GM19463 (cell line): ENCODE results near the gene RASGRP2.
A peak's percentile ranks its signal among the peaks of the same experiment; 100 is the strongest.

Source experiments
- ATAC-seq: cut with Tn5 transposase; IDR thresholded peaks from one replicate; pipeline ENCODE4 v1.9.1; 2021; ENCODE audit warnings: mild to moderate bottlenecking, moderate library complexity; ENCODE audit not compliant: unreplicated experiment

The RASGRP2 gene

DNA sequence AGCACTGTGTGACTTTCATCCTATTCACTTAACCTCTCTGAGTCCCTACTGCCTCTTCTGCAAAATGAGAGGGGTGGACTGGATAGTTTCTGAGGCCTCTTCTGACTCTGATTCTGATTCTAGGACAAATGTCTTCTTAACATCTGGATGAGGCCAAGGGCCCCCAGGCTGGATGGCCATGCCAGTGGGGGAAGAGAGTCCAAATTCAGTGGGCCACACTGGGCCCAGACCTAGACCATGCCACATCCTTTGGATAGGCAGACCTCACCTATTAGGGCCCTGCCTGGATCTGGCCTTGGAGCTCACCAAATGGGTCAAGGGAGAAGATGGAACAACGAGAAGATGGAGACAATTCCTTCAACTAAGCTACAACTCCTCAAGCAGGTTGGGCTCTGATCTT is 45.5 kb downstream of the RASGRP2 start:
- ATAC-seq, result no peak

DNA sequence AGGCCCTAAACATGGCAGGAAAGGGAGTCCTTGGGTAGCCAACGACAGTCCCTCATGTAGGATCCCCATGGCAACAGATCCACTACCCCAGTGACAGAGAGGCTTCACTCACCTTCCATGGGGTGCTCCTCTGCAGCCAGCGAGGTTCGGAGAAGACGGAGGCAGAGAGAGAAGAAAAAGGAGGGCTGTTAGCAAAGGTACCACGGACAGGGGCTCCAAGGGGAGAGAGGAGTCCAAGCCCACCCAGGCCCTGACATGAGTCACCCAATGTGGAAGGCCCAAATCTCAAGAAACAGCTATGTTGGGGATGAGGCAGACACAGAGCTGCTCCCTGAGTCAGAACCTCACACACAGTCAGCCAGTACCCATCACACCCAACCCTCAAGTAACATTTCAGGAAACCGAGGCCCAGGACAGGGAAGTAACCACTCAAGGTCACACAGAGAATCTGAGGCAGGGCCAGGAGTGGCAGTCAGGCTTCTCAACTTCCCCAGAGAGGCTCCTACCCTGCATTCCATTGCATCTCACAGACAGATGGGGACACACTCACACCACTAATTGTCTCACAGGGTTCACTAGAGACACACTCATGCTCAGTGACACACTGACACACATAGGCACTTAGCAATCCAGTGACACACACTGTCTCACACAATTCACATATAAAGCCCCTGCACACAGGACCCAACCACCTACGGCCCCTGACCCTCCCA is 46.1 kb downstream of the RASGRP2 start:
- ATAC-seq, result no peak

DNA sequence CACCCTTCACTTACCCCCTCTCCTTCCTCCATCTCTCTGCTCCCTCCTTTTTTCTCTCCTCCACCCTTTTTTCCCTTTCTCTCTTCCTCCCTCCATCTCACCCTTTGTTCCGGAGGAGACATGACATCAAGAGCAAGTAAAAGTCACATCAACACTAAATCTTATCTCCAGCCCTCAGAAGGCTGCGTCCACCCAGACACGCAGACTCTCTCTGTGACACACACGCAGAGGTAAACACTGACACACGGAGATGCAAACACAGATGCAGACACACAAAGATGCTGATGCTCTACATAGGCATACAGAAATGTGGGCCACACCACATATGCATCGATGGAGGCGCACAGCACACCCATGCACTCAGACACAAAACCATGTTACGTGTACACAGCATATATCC is 47.9 kb downstream of the RASGRP2 start:
- ATAC-seq, result no peak

DNA sequence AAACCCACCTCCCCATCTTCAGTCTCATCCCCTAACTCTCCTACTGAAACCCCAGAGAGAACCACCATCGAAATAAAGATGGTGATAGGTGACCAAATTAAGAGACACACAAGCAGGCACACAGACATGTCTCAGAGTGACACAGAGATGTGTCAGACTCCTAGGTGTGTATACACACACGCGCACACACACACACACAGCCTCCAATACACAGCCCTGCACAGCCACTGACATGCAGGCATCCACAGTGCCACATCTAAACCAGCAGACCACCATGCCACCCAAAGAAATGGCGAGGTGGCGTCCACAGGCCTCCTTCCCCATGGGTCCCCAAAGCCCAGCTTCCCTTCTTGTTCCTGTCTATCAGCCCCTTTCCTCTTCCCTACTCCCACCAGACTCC is 48.4 kb downstream of the RASGRP2 start:
- no peak for ATAC-seq

DNA sequence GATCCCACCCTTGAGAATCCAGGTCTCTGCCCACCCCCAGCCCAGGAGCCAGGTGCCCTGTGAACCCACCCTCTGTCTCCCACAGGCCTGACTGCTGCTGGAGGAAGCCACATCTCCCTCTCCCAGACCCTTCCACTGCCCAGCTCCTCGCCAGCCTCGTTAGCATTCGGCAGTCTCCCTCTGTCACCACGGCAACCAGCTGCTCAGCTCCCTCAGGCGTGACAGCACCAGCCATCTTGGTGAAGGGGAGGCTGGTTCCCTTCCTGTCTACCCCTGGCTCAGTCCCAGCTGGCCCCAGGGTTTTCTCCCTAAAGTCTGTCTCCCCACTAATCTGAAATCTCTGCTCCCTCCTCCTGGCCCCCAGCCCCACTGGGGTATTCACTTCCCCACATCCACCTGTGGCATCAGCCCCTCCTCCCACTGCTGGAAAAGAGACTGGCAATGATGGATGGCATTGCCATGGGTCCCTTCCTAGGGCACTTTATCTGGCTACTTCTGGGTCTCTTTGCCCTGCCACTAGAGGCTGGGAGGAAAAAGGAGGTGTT is 49.0 kb downstream of the RASGRP2 start:
- no peak for ATAC-seq

DNA sequence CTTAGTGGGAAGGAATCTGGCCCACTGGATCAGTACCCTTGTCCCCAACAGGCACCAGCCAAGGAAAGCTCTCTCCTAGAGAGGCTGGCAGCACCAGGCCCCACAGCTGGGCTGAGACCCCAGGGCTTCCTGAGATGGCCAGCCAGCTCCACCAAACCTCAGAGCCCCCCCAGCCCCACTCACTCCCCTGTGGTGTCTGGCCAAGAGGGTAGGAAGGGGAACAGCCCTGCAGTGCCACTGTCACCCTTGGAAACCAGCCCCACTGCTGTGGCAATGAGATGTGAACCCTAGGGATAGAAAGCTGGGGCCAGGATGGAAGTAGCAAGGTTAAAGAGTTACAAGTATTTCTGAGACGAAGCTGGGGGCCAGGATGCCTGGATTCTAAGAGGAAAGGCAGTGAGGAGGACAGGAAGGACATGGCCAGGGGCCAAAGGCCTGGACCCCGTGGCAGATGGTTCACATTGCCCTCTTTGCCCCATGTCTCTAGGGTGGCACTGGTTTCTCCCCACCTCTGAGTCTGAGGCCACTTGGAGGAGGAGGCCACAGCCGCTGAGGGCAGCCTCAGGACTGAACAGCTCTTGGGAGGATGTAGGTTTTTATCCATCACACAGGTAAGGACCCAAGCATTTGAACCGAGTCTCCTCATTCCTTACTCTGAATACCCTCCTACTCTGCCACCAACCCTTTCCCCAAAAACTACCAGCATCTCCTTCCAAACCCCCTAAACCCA is 49.8 kb downstream of the RASGRP2 start:
- ATAC-seq, result no peak

DNA sequence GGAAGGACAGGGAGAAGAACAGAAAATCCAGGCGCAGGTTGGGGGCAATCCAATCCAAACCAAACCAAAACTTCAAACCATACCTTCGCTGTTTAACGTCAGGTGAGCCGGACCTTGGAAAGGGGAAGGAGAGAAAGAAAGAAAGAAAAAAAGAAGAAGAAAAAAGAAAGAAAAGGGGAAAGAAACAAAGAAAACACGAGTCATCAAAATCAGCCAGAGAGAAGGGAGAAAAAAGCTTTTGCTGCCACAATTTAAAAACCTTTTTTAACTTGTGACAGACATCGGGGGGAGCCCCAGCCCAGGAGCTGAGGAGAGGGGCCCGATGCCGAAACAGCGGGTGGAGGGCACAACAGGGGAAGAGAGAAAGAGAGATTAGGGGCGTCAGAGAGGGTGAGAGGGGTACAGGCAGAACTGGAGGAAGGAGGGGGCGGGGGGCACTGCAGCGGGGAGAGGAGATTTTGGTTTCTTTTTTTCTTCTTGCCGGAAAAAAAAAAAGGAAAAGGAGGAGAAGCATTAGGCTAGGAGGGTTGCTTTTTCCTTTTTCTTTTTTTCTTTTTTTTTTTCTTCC is 51.1 kb downstream of the RASGRP2 start:
- ATAC-seq, result no peak

DNA sequence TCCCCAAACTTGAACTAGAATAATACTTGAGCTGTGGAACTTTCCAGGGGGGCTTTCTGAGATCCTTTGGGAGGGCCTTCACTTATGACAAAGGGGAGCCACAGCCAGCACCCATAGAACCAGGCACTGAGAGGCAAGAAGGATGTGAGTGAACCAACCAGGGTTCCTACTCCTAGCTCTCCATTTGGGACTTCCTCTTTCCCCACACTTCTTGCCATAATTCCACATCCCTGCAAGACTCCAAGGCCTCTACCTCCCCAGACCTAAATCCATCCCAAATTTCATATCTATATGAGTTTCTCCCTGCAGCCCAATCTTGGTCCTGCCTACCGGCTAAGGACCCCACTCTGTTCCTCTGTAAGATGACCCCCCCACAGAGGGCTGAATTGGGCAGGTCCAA is 52.4 kb downstream of the RASGRP2 start:
- ATAC-seq, result no peak

DNA sequence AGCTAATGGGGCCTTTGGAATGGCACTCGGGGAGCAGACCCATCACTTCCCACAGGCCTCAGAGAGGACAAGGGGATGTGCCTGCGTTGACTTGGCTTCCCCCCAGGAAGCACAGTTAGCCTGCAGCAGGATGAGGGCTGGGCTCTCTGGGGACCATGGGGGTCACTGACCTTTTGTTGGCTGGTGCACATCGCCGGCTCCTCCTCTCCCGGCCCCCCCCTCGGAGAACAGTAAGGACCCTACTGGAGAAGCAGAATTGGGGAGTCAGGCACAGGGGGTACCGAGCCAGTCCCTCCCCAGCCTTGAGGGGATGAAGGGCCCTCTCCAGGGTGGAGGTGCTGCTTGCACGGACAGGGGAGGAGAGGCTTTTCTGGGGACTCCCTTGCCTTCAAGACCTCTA is 53.7 kb downstream of the RASGRP2 start:
- ATAC-seq, result no peak

DNA sequence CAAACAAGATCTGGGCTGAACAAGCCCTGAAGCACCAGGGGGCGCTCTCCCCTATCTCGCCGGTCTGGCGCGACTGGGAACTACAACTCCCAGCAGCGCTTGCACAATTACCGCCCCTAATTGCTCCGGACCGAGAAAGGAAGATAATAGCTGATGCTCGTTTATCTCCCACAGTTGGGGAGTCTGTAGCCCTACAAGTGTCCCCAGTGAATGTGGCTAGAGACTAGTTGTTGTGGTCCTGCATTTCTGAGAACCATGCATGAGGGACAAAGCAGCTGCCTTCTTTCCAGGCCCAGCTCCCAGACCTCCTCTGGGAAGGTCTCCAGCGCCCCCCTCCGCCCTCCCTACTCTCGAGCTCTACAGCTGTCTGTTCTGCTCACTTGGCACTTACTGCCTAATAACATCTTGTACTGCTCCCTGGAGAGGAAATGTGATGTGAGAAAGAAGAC is 55.4 kb downstream of the RASGRP2 start:
- peak; percentile 77 for ATAC-seq

DNA sequence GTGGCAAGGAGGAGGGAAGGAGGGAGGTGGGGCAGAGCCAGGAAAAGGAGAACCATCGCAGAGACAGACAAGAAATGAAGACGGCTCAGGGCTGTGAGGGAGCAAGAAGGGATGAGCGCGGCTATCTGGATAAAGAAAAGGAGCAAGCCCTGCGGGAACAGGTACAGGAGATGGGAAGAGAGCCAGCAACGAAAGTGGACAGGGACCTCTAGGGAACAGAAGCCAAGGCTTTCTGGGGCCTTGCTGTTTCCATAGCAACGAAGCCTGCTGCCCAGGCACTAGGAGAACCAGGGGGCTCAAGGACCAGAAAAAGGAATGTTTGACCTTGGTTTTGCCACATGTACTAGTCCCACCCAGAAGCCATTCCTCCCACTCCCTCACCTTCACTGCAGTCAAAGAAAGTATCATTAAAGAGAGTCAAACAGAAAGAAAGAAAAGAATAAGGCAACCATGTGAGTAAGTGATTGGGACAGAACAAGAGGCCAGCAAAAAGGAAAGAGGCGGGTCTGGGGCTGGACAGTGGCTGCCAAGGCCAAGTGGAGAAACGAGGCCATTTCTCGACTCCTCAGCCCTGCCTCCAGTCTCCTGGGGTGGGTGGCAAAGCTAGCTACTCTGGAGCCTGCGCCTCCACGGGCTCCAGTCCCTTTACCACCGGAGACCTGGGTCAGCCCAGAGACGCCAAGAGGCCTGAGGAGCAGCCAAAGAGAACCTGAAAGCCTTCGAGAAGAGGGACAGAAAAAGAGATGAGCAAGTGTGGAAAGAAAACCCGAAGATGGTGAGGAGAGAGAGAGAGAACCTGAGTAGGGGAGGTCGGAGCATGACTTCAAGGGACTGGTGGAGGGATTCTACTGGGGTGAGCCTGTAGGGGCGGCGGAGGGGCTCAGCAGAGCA is 56.1 kb downstream of the RASGRP2 start:
- ATAC-seq, result no peak

DNA sequence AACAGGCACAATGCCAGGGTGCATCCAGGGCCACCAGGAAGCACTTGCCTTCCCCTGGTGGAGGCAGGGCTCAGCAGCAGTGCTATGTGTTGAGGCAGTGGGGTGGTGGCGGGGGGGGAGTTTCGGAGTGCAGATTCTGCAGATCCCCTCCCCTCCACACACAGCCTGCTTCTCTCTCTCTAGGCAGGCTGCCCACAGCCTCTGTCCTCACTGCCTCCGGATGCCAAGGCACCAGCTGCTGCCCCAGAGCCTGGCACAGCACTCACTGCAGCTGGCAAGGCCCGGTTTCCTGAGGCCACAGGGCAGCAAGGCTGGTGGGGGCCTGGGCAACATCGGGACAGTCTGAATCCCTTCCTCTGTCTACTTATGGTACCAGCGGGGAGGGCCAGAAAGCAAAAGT is 56.7 kb downstream of the RASGRP2 start:
- ATAC-seq, result no peak

DNA sequence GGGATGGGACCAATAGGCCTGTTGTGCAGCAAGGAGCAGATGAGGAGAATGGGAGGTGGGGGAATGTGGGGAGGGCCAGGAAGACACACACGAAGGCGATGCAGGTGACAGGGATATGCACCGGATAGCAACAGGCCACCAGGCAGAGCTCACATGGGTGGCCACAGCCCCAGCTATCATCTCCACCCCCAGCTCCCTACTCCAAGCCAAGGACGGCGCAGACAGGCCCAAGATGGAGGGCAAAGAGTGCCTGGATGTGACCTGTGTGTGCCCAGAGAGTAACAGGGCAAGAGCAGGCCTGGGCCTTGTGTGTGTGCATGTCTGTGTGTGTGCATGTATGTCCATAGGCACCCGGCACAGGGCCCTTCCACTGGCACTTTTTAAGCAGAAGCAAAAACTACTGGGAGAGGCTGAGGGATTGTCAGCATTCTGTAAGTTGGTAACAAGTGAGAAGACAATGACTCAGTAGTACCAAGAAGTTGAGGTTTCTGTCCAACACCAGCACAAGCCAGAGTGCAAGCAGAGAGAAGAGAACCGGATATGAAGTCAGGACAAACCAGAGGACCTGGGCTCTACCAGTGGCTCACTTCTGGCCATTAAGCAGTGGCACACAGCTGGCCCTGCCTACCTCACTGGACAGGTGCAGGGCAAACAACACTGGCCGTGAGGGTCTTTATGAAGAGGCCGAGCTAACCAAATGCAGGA is 57.3 kb downstream of the RASGRP2 start:
- no peak for ATAC-seq

DNA sequence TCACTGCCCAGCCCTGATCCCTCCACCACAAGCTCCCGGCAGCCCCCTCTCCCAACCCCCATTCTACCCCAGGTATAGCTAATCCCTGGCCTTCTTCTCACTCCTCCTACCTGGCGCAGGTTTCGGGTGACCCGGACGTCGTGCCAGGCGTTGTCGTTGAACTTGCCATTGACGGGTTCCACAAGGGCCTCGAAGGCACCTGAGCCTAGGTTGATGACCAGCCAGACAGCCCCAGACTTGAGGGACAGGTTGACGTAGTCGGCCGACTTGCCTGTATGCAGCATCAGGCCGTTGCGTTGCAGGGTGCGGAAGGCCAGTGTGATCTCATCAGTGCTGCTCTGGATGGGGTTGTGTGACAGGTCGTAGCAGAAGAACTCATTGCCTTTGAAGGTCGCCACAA is 58.4 kb downstream of the RASGRP2 start:
- ATAC-seq, result no peak

DNA sequence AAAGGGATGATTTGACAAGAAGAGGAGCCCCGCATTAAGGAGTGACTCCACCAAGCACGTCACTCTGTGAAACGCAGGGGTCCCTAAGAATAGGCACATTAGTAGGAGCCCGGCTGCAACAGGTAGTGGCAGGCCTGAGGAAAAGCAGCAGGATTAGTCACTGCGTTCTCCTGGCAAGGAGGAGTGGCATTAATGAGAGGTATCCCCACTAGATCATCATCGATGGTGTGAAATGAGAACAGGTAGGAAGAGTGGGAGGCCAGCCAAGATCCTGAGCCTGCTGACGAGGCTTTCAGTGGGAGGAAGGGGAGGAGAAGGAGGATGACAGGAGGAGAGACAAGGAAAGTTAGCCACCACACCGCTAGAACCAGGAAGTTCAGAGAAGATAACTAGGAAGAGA is 59.6 kb downstream of the RASGRP2 start:
- ATAC-seq, result no peak

DNA sequence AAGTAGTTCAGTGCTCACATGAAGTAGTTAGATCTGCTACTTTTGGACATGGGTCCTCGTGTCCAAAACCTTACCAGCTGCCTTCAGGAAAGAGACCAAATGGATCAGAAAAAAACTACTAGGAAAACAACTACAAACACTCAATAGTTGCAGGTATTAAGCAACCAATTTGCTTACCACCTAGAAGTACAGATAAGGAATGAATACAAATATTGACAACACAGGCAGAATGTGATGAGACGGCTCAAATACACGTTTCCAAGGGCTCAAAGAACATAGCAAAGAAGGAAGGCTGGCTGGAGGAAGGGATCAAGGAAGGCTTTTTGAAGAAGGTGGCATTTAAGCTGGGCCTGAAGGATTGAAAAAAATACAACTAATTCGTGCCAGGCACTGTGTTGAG is 62.8 kb downstream of the RASGRP2 start:
- no peak for ATAC-seq

DNA sequence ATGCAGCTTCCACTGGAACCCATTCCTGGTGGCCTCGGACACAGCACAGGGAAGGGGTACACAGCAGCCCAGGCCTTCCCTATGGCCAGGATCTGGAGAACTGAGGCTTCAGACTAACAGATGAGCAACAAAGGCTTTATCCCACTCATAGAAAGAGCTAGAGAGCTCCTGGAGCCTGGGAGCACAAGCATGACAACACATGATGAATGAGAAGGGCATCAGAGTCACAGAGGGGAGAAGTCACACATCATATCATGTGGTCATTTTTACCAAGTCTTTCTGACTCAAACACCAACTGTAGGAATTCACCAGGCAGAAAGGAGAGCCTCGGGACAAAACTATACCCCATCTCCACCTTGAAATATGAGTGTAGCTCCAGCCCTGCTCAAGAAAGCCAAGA is 64.1 kb downstream of the RASGRP2 start:
- no peak for ATAC-seq

DNA sequence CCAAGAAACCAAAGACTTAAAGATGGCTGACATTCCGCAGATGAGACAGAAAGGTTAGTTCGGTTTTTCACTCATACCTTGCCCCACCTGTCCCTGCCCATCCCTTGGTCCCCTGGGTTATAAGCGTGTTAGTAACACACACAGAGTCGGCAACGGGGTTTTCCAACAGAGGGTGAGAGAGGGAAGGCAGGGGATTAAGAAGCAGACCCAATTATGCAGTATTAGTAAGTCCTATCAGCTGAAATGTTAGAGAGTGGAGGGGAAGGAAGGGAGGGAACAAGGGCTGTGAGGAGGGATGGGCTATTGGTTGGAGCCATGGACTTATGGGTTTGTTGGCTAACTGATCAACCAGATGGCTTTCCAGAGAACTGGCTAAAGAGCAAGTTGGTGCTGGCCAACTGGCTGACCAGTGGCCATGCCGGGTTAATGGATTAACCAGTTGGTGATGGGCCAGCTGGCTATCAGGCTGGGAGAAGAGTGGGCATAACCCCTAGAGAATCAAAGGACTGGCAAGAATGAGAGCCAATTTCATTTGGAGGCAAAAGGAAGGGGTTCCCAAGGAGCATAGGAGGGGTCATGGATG is 66.4 kb downstream of the RASGRP2 start:
- no peak for ATAC-seq
